Measurements from ENCODE around the gene LUZP2. TPM values are rescaled to one million over a fixed set of nuclear protein-coding genes. Genes with fewer than 3 reads are reported as not detected.
A peak's percentile ranks its signal among the peaks of the same experiment; 100 is the strongest.

The LUZP2 gene
- polyA plus RNA-seq, 1 donor, result 2.8 TPM

DNA sequence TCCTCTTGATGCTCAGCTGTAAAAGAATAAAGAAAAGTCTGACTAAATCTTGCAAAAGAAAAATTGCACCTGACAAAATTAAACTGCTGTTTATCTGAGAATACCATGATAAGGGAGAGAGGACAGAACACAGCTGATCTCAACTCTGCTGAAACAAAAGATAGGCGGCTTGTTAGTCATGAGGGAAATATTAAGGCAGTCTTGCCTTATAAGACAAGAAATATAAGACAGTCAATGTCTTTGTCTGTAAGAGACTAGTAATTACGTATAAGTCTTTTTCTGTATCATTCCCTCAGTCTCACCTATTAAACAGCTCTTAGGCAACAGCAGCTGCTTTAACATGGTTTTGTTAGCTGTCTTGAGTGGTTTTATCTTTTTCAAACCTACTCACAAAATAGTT is 296.6 kb downstream of the LUZP2 start:
- H3K27ac ChIP-seq (ENCODE audit: low read length), result no peak overlapping the region
- 86% methylated on average over 1 of the region's 2 CpGs for WGBS (ENCODE audit: insufficient coverage, low lambda C conversion rate)
- peaks cover 3% of the 10 kb centered on the region for H3K4me1 ChIP-seq (ENCODE audit: control insufficient read depth, insufficient read depth, low read length)
- H3K4me3 ChIP-seq (ENCODE audit: low read length), result no peak overlapping the region
- H3K27me3 ChIP-seq (ENCODE audit: control insufficient read depth, insufficient read depth, low read length), result no peaks in the 10 kb centered on the region
- DNase-seq, result peak in 1 of 2 donors; percentile 5
- no peaks in the 10 kb centered on the region for H3K9me3 ChIP-seq (ENCODE audit: control insufficient read depth, low read depth, low read length)
- H3K36me3 ChIP-seq (ENCODE audit: control insufficient read depth, insufficient read depth, low read length), result no peaks in the 10 kb centered on the region

- no peak for DNase-seq
- peaks cover 3% of the 10 kb centered on the region for H3K4me1 ChIP-seq (ENCODE audit: control insufficient read depth, insufficient read depth, low read length)
- no peaks in the 10 kb centered on the region for H3K27me3 ChIP-seq (ENCODE audit: control insufficient read depth, insufficient read depth, low read length)
- no peak overlapping the region for H3K4me3 ChIP-seq (ENCODE audit: low read length)
- no peaks in the 10 kb centered on the region for H3K9me3 ChIP-seq (ENCODE audit: control insufficient read depth, low read depth, low read length)
- H3K27ac ChIP-seq (ENCODE audit: low read length), result no peak overlapping the region
- WGBS (ENCODE audit: insufficient coverage, low lambda C conversion rate), result 100% methylated on average over 1 of the region's 1 CpG
- no peaks in the 10 kb centered on the region for H3K36me3 ChIP-seq (ENCODE audit: control insufficient read depth, insufficient read depth, low read length)
These were observed 297.2 kb downstream of the LUZP2 start for GRCh38 chr11:24794064-24794463.

DNA sequence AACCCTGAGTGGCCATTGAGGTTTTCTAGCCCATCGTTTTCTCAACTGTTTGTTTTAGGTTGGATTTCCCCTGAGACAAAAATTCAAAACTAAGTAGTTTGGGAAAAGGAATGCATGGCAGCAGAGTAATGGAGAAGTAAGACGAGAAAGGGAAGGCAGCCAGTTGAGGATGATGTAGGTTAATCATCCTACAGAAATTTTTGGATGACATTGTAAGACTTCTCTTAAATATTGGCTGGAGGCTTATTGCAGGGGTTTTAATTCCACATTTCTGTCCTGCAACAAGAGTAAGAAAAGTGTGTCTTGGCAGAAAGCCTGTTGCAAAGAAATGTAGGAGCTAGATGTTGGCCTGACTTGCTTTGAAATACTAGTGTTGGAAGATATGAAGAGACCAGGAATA is 308.8 kb downstream of the LUZP2 start:
- H3K9me3 ChIP-seq (ENCODE audit: control insufficient read depth, low read depth, low read length), result no peaks in the 10 kb centered on the region
- no peak for DNase-seq
- no peaks in the 10 kb centered on the region for H3K36me3 ChIP-seq (ENCODE audit: control insufficient read depth, insufficient read depth, low read length)
- no peaks in the 10 kb centered on the region for H3K27me3 ChIP-seq (ENCODE audit: control insufficient read depth, insufficient read depth, low read length)
- no peaks in the 10 kb centered on the region for H3K4me1 ChIP-seq (ENCODE audit: control insufficient read depth, insufficient read depth, low read length)
- H3K4me3 ChIP-seq (ENCODE audit: low read length), result no peak overlapping the region
- no peak overlapping the region for H3K27ac ChIP-seq (ENCODE audit: low read length)
- WGBS (ENCODE audit: insufficient coverage, low lambda C conversion rate), result 100% methylated on average over 1 of the region's 2 CpGs

- H3K27me3 ChIP-seq (ENCODE audit: control insufficient read depth, insufficient read depth, low read length), result no peaks in the 10 kb centered on the region
- 44% methylated on average over 2 of the region's 2 CpGs for WGBS (ENCODE audit: insufficient coverage, low lambda C conversion rate)
- no peaks in the 10 kb centered on the region for H3K36me3 ChIP-seq (ENCODE audit: control insufficient read depth, insufficient read depth, low read length)
- H3K4me1 ChIP-seq (ENCODE audit: control insufficient read depth, insufficient read depth, low read length), result no peaks in the 10 kb centered on the region
- no peak for DNase-seq
- H3K9me3 ChIP-seq (ENCODE audit: control insufficient read depth, low read depth, low read length), result no peaks in the 10 kb centered on the region
- H3K4me3 ChIP-seq (ENCODE audit: low read length), result no peak overlapping the region
- no peak overlapping the region for H3K27ac ChIP-seq (ENCODE audit: low read length)
These were observed 311.3 kb downstream of the LUZP2 start for GRCh38 chr11:24808173-24808572.

DNA sequence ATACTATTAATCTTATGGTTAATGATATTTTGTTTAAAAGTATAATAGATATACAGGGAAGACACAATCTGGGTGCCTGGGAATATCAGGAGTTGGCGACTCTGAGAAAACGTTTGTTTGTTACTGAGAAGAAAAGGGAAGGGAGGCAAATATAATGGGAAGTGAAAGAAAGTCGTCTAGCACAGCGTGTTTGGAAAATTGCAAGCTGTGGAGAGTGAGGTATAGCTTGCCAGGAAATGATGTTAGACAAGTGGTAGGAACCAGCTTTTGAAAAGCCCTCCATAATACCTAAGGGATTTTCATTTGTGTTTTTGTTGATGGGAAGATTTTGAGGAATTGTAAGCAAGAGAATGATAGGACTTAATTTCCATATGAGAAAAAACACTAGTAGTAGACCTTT is 322.2 kb downstream of the LUZP2 start:
- Histone ChIP-seq H3K27me3 (ENCODE audit: control insufficient read depth, insufficient read depth, low read length) (no peaks in the 10 kb centered on the region), H3K4me1 (ENCODE audit: control insufficient read depth, insufficient read depth, low read length) (no peaks in the 10 kb centered on the region), H3K4me3 (ENCODE audit: low read length) (no peak overlapping the region), H3K27ac (ENCODE audit: low read length) (no peak overlapping the region), H3K36me3 (ENCODE audit: control insufficient read depth, insufficient read depth, low read length) (no peaks in the 10 kb centered on the region), H3K9me3 (ENCODE audit: control insufficient read depth, low read depth, low read length) (no peaks in the 10 kb centered on the region)
- DNase-seq, result no peak
- no CpG with 5 or more reads among the region's 4 CpGs for WGBS (ENCODE audit: insufficient coverage, low lambda C conversion rate)

- no peak overlapping the region for H3K27ac ChIP-seq (ENCODE audit: low read length)
- no peaks in the 10 kb centered on the region for H3K4me1 ChIP-seq (ENCODE audit: control insufficient read depth, insufficient read depth, low read length)
- no peak for DNase-seq
- H3K9me3 ChIP-seq (ENCODE audit: control insufficient read depth, low read depth, low read length), result no peaks in the 10 kb centered on the region
- H3K27me3 ChIP-seq (ENCODE audit: control insufficient read depth, insufficient read depth, low read length), result no peaks in the 10 kb centered on the region
- H3K4me3 ChIP-seq (ENCODE audit: low read length), result no peak overlapping the region
- H3K36me3 ChIP-seq (ENCODE audit: control insufficient read depth, insufficient read depth, low read length), result no peaks in the 10 kb centered on the region
- WGBS (ENCODE audit: insufficient coverage, low lambda C conversion rate), result 100% methylated on average over 2 of the region's 4 CpGs
These were observed 323.1 kb downstream of the LUZP2 start for GRCh38 chr11:24819863-24820434.

- WGBS (ENCODE audit: insufficient coverage, low lambda C conversion rate), result no CpG with 5 or more reads among the region's 1 CpG
- H3K4me3 ChIP-seq (ENCODE audit: low read length), result no peak overlapping the region
- H3K4me1 ChIP-seq (ENCODE audit: control insufficient read depth, insufficient read depth, low read length), result no peaks in the 10 kb centered on the region
- H3K36me3 ChIP-seq (ENCODE audit: control insufficient read depth, insufficient read depth, low read length), result no peaks in the 10 kb centered on the region
- H3K27me3 ChIP-seq (ENCODE audit: control insufficient read depth, insufficient read depth, low read length), result no peaks in the 10 kb centered on the region
- H3K27ac ChIP-seq (ENCODE audit: low read length), result no peak overlapping the region
- DNase-seq, result no peak
- no peaks in the 10 kb centered on the region for H3K9me3 ChIP-seq (ENCODE audit: control insufficient read depth, low read depth, low read length)
These were observed 323.7 kb downstream of the LUZP2 start for GRCh38 chr11:24820541-24820940.

DNA sequence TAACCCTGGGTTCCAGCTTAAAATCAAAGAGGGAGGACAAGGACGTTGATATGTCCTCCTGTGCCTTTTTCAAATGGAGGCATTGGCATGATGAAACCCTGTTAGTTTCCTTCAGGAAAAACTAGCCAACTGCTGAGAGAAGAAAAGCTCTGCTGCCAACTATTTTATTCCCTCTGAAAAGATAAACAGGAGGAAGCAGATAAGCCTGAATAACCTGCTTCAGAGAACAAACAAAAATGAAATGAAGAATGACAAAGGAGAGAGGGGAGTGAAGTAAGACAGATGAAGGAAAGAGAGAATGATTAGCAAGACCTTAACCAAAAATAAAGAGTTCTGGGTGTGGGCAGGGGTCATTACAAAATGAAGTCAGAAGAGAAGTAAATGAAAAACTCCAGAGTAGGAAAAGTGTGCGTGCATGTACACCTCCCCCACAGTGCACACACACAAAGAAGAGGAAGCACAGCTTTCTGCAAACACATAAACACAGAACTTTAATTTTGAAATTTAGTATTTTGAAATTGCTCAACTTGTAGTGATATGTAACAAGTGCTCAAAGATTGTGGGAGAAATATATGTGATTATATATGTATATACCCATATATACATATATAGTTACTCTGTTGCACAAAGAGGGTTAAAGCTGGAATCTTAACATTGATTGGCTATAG is 332.2 kb downstream of the LUZP2 start:
- H3K27me3 ChIP-seq (ENCODE audit: control insufficient read depth, insufficient read depth, low read length), result no peaks in the 10 kb centered on the region
- H3K36me3 ChIP-seq (ENCODE audit: control insufficient read depth, insufficient read depth, low read length), result no peaks in the 10 kb centered on the region
- no CpG with 5 or more reads among the region's 2 CpGs for WGBS (ENCODE audit: insufficient coverage, low lambda C conversion rate)
- no peak overlapping the region for H3K27ac ChIP-seq (ENCODE audit: low read length)
- H3K4me3 ChIP-seq (ENCODE audit: low read length), result no peak overlapping the region
- no peaks in the 10 kb centered on the region for H3K4me1 ChIP-seq (ENCODE audit: control insufficient read depth, insufficient read depth, low read length)
- no peaks in the 10 kb centered on the region for H3K9me3 ChIP-seq (ENCODE audit: control insufficient read depth, low read depth, low read length)
- no peak for DNase-seq

DNA sequence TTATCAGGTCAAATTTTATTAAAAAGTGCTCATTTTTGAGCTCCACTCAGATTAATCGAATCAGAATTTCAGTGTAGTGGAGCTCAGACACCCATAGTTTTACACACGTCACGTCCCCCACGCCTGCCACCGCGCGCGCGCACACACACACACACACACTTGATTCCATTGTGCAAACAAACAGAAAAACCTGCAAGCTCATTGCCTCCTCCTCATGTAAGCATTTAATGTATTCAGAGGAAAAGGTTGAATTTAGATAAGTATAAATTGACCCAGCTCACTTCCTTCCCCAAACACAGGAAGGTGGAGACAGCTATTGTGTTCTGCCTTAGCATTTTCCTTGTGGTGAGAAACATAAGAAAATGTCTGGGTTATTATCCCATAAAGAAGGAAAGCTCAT is 336.7 kb downstream of the LUZP2 start:
- H3K4me3 ChIP-seq (ENCODE audit: low read length), result no peak overlapping the region
- H3K27me3 ChIP-seq (ENCODE audit: control insufficient read depth, insufficient read depth, low read length), result no peaks in the 10 kb centered on the region
- no peaks in the 10 kb centered on the region for H3K4me1 ChIP-seq (ENCODE audit: control insufficient read depth, insufficient read depth, low read length)
- WGBS (ENCODE audit: insufficient coverage, low lambda C conversion rate), result no CpG with 5 or more reads among the region's 9 CpGs
- H3K36me3 ChIP-seq (ENCODE audit: control insufficient read depth, insufficient read depth, low read length), result no peaks in the 10 kb centered on the region
- no peaks in the 10 kb centered on the region for H3K9me3 ChIP-seq (ENCODE audit: control insufficient read depth, low read depth, low read length)
- no peak overlapping the region for H3K27ac ChIP-seq (ENCODE audit: low read length)
- DNase-seq, result no peak

DNA sequence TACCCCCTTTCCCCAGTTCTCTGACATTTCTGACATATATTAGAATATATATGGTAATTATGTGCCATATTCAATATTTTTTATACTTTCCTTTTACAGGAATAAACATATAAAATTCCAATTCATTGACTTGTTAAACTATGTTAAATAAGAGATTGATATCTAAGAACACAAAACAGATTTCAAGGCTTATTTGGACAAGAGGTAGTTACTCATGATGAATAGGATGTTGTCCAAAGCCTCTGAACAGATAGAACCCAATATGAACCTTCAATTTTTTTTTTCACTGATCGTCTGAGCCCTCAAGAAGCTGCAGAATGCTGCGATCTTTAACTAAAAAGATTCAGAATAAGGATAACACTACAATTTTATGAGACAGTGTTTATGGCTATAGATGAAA is 340.3 kb downstream of the LUZP2 start:
- WGBS (ENCODE audit: insufficient coverage, low lambda C conversion rate), result 100% methylated on average over 1 of the region's 2 CpGs

DNA sequence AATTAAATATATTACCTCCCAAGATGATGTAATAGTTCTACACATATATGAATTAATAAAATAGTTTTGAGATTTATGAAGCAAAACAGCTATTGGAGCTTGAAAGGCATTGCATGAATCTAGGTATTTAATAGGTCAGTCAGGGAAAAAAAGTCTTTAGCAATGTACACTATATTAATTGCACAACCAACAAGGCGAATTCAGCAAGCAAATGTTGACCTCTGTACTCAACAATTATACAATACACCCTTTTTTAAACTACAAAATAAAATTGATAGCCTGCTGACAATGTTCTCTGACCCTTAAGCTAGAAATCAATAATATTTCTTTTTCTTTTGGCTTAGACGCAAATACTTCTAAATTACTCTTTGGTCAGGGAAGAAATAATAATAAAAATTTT is 345.5 kb downstream of the LUZP2 start:
- no peaks in the 10 kb centered on the region for H3K27me3 ChIP-seq (ENCODE audit: control insufficient read depth, insufficient read depth, low read length)
- H3K27ac ChIP-seq (ENCODE audit: low read length), result no peak overlapping the region
- 100% methylated on average over 1 of the region's 2 CpGs for WGBS (ENCODE audit: insufficient coverage, low lambda C conversion rate)
- no peak overlapping the region for H3K4me3 ChIP-seq (ENCODE audit: low read length)
- H3K4me1 ChIP-seq (ENCODE audit: control insufficient read depth, insufficient read depth, low read length), result no peaks in the 10 kb centered on the region
- no peaks in the 10 kb centered on the region for H3K9me3 ChIP-seq (ENCODE audit: control insufficient read depth, low read depth, low read length)
- H3K36me3 ChIP-seq (ENCODE audit: control insufficient read depth, insufficient read depth, low read length), result no peaks in the 10 kb centered on the region
- DNase-seq, result no peak

More for the DNA sequence above, 340.3 kb downstream of the LUZP2 start:
- no peaks in the 10 kb centered on the region for H3K9me3 ChIP-seq (ENCODE audit: control insufficient read depth, low read depth, low read length)
- no peaks in the 10 kb centered on the region for H3K36me3 ChIP-seq (ENCODE audit: control insufficient read depth, insufficient read depth, low read length)
- H3K27ac ChIP-seq (ENCODE audit: low read length), result no peak overlapping the region
- H3K4me3 ChIP-seq (ENCODE audit: low read length), result no peak overlapping the region
- H3K27me3 ChIP-seq (ENCODE audit: control insufficient read depth, insufficient read depth, low read length), result no peaks in the 10 kb centered on the region
- no peaks in the 10 kb centered on the region for H3K4me1 ChIP-seq (ENCODE audit: control insufficient read depth, insufficient read depth, low read length)
- no peak for DNase-seq
